ENCODE measurements around the gene MYO6.

MYO6 gene

GRCh38 chr6:75747152-75747992 is 1.7 kb upstream of the MYO6 start:
- no peak for TF ChIP-seq CREB1 (IDR thresholded peaks at IDR 0.05; ENCODE audit: low read depth)
- no peak for TF ChIP-seq TCF12 (IDR thresholded peaks at IDR 0.05; ENCODE audit: low read depth)
- TF ChIP-seq TEAD4 (IDR thresholded peaks at IDR 0.05), result no peak
- TF ChIP-seq REST (IDR thresholded peaks at IDR 0.05; ENCODE audit: low read depth), result no peak
- TF ChIP-seq FOXM1 (IDR thresholded peaks at IDR 0.05; ENCODE audit: borderline replicate concordance, low read depth), result no peak
- no peak for TF ChIP-seq USF1 (IDR thresholded peaks at IDR 0.05)

- TF ChIP-seq TAF1 (IDR thresholded peaks at IDR 0.05; ENCODE audit: low read depth) (no peak), MAX (IDR thresholded peaks at IDR 0.05) (no peak), FOXM1 (IDR thresholded peaks at IDR 0.05; ENCODE audit: borderline replicate concordance, low read depth) (no peak), EP300 (IDR thresholded peaks at IDR 0.05; ENCODE audit: borderline replicate concordance) (no peak), REST (IDR thresholded peaks at IDR 0.05; ENCODE audit: low read depth) (no peak)
These were observed 866 bp upstream of the MYO6 start for GRCh38 chr6:75748003-75748742.

GRCh38 chr6:75751443-75751842 is 2.4 kb downstream of the MYO6 start:
- TF ChIP-seq MAX (IDR thresholded peaks at IDR 0.05), result no peak
- no peak for TF ChIP-seq TEAD4 (IDR thresholded peaks at IDR 0.05)
- no peak for TF ChIP-seq NFIC (IDR thresholded peaks at IDR 0.05)
- TF ChIP-seq CREB1 (IDR thresholded peaks at IDR 0.05; ENCODE audit: low read depth), result no peak
- no peak for TF ChIP-seq RAD21 (IDR thresholded peaks at IDR 0.05; ENCODE audit: low read depth)
- no peak for TF ChIP-seq TAF1 (IDR thresholded peaks at IDR 0.05; ENCODE audit: low read depth)
- no peak for TF ChIP-seq ZBTB7A (IDR thresholded peaks at IDR 0.05; ENCODE audit: low read depth)
- no peak for TF ChIP-seq TCF12 (IDR thresholded peaks at IDR 0.05; ENCODE audit: low read depth)
- TF ChIP-seq USF1 (IDR thresholded peaks at IDR 0.05), result no peak
- no peak for TF ChIP-seq FOXM1 (IDR thresholded peaks at IDR 0.05; ENCODE audit: borderline replicate concordance, low read depth)
- TF ChIP-seq CEBPB (IDR thresholded peaks at IDR 0.05), result no peak
- TF ChIP-seq EP300 (IDR thresholded peaks at IDR 0.05; ENCODE audit: borderline replicate concordance), result no peak
- TF ChIP-seq EGR1 (IDR thresholded peaks at IDR 0.05), result no peak
- TF ChIP-seq YY1 (IDR thresholded peaks at IDR 0.05; ENCODE audit: low read depth), result no peak
- no peak for TF ChIP-seq REST (IDR thresholded peaks at IDR 0.05; ENCODE audit: low read depth)

- no peak for TF ChIP-seq RAD21 (IDR thresholded peaks at IDR 0.05; ENCODE audit: low read depth)
- TF ChIP-seq USF1 (IDR thresholded peaks at IDR 0.05), result no peak
- TF ChIP-seq TEAD4 (IDR thresholded peaks at IDR 0.05), result no peak
- no peak for TF ChIP-seq FOXM1 (IDR thresholded peaks at IDR 0.05; ENCODE audit: borderline replicate concordance, low read depth)
- TF ChIP-seq ZBTB7A (IDR thresholded peaks at IDR 0.05; ENCODE audit: low read depth), result no peak
- no peak for TF ChIP-seq MAX (IDR thresholded peaks at IDR 0.05)
- TF ChIP-seq REST (IDR thresholded peaks at IDR 0.05; ENCODE audit: low read depth), result no peak
- TF ChIP-seq NFIC (IDR thresholded peaks at IDR 0.05), result no peak
- TF ChIP-seq CREB1 (IDR thresholded peaks at IDR 0.05; ENCODE audit: low read depth), result no peak
- TF ChIP-seq EGR1 (IDR thresholded peaks at IDR 0.05), result no peak
- TF ChIP-seq YY1 (IDR thresholded peaks at IDR 0.05; ENCODE audit: low read depth), result no peak
- TF ChIP-seq TAF1 (IDR thresholded peaks at IDR 0.05; ENCODE audit: low read depth), result no peak
- no peak for TF ChIP-seq CEBPB (IDR thresholded peaks at IDR 0.05)
- TF ChIP-seq EP300 (IDR thresholded peaks at IDR 0.05; ENCODE audit: borderline replicate concordance), result no peak
- TF ChIP-seq TCF12 (IDR thresholded peaks at IDR 0.05; ENCODE audit: low read depth), result no peak
These were observed 3.3 kb downstream of the MYO6 start for GRCh38 chr6:75752365-75752764.

All from Ishikawa (cell line).